A549 (cell line): ENCODE measurements around the gene CNIH1. TPM values are rescaled to one million over a fixed set of nuclear protein-coding genes. Genes with fewer than 3 reads are reported as not detected.
A peak's percentile ranks its signal among the peaks of the same experiment; 100 is the strongest.

Experiments
- ATAC-seq, 2 experiments: fragments of 200-7000 bp in 1 of 2; fragments of >200 bp in 1 of 2; cut with Nextera tagmentation in 1 of 2; cut with Tn5 transposase in 1 of 2; 3 replicates each; pipeline versions ENCODE4 v1.8.0 to v1.9.1; 2018 to 2020; ENCODE audit warnings: mild to moderate bottlenecking in 1 of 2, moderate library complexity in 1 of 2
- CTCF ChIA-PET: fragments of 300-600 bp; sonication (Branson Sonifier 250); formaldehyde crosslinking; extraction: SDS; loops from one replicate; lab custom pipeline; 2021; ENCODE audit warnings: antibody characterized with exemption, inconsistent platforms; lab: Yijun Ruan, JAX
- POLR2A ChIA-PET: fragments of 350-600 bp; formaldehyde crosslinking; extraction: SDS; loops from one replicate; lab custom pipeline; 2021; ENCODE audit warnings: antibody characterized with exemption, inconsistent platforms; lab: Yijun Ruan, JAX
- DNase-seq, 2 experiments: peaks; one replicate each; pipeline versions ENCODE4 v3.0.0 to v3.0.0-alpha.2; 2011 to 2016; ENCODE audit warnings: low read depth in 1 of 2, low spot score in 1 of 2
- FAIRE-seq: peaks from 2 replicates; lab custom pipeline; 2011; peaks lifted over from hg19 to GRCh38; lab: Jason Lieb, UNC
- H3K27ac ChIP-seq, 2 experiments: fragments of >200 bp; sonication (Bioruptor Twin); formaldehyde crosslinking; 3 replicates each; pipeline ENCODE4 v1.5.1; 2016 to 2017
- H3K4me1 ChIP-seq: fragments of >200 bp; sonication (Bioruptor Twin); formaldehyde crosslinking; 3 replicates; pipeline ENCODE4 v1.6.1; 2016
- H3K4me2 ChIP-seq: fragments of >200 bp; sonication (Bioruptor Twin); formaldehyde crosslinking; 3 replicates; pipeline ENCODE4 v1.6.1; 2016
- H3K4me3 ChIP-seq: fragments of >200 bp; sonication (Bioruptor Twin); formaldehyde crosslinking; 3 replicates; pipeline ENCODE4 v1.5.1; 2016
- H3K9me3 ChIP-seq: fragments of >200 bp; sonication (Bioruptor Twin); formaldehyde crosslinking; 3 replicates; pipeline ENCODE4 v1.6.1; 2016
- BCL3 ChIP-seq: fragments of >200 bp; sonication (Bioruptor Twin); formaldehyde crosslinking; IDR thresholded peaks from 3 replicates; pipeline ENCODE4 v1.6.1; 2016
- CBX2 ChIP-seq: fragments of 200-600 bp; sonication (generic); IDR thresholded peaks from 2 replicates; pipeline ENCODE4 v1.6.1; 2016; ENCODE audit warnings: low read depth, mild to moderate bottlenecking, borderline replicate concordance
- CHD2 ChIP-seq: fragments of 150-350 bp; IDR thresholded peaks from 2 replicates; pipeline ENCODE4 v1.6.1; 2014; ENCODE audit warnings: low read length; ENCODE audit not compliant: partially characterized antibody
- EHF ChIP-seq: fragments of 250-450 bp; sonication (Bioruptor Pico); IDR thresholded peaks from 2 replicates; pipeline ENCODE4 v1.5.0; 2020; ENCODE audit warnings: mild to moderate bottlenecking
- EHMT2 ChIP-seq: fragments of 200-600 bp; sonication (generic); IDR thresholded peaks from 2 replicates; pipeline ENCODE4 v1.6.1; 2016; ENCODE audit warnings: antibody characterized with exemption, low read depth, mild to moderate bottlenecking, moderate library complexity
- EP300 ChIP-seq, 2 experiments: fragments of >200 bp; sonication (Bioruptor Twin); formaldehyde crosslinking; IDR thresholded peaks; 2 replicates in 1 of 2; 3 replicates in 1 of 2; pipeline ENCODE4 v1.6.1; 2016 to 2017
- FOSB ChIP-seq: fragments of 250-450 bp; sonication (Bioruptor Pico); IDR thresholded peaks from 2 replicates; pipeline ENCODE4 v1.5.0; 2020; ENCODE audit warnings: mild to moderate bottlenecking, moderate library complexity
- FOXS1 ChIP-seq: fragments of 250-450 bp; sonication (Bioruptor Pico); IDR thresholded peaks from 2 replicates; pipeline ENCODE4 v1.5.0; 2020; ENCODE audit warnings: mild to moderate bottlenecking, moderate library complexity
- HEYL ChIP-seq: fragments of 250-450 bp; sonication (Bioruptor Pico); IDR thresholded peaks from 2 replicates; pipeline ENCODE4 v1.8.0; 2021; ENCODE audit warnings: mild to moderate bottlenecking, moderate library complexity
- HOXB13 ChIP-seq: fragments of 250-450 bp; sonication (Bioruptor Pico); IDR thresholded peaks from 2 replicates; pipeline ENCODE4 v1.5.0; 2020; ENCODE audit warnings: low read depth, mild to moderate bottlenecking, moderate library complexity
- HOXB5 ChIP-seq: fragments of 250-450 bp; sonication (Bioruptor Pico); IDR thresholded peaks from 2 replicates; pipeline ENCODE4 v1.5.0; 2020; ENCODE audit warnings: mild to moderate bottlenecking, moderate library complexity
- KDM1A ChIP-seq: fragments of 200-600 bp; sonication (generic); IDR thresholded peaks from 2 replicates; pipeline ENCODE4 v1.6.1; 2016; ENCODE audit warnings: low read depth, mild to moderate bottlenecking
- KDM5A ChIP-seq: fragments of 200-600 bp; sonication (generic); IDR thresholded peaks from 2 replicates; pipeline ENCODE4 v1.6.1; 2016; ENCODE audit warnings: antibody characterized with exemption, mild to moderate bottlenecking
- MAFK ChIP-seq: fragments of 450-650 bp; IDR thresholded peaks from 2 replicates; pipeline ENCODE4 v1.6.1; 2014; ENCODE audit not compliant: partially characterized antibody
- NPAS2 ChIP-seq: fragments of 250-450 bp; sonication (Bioruptor Pico); IDR thresholded peaks from 2 replicates; pipeline ENCODE4 v1.8.0; 2022; ENCODE audit warnings: mild to moderate bottlenecking, moderate library complexity, borderline replicate concordance
- NR3C1 ChIP-seq: fragments of >200 bp; sonication (Bioruptor Twin); formaldehyde crosslinking; IDR thresholded peaks from 3 replicates; pipeline ENCODE4 v1.6.1; 2017
- PHF8 ChIP-seq: fragments of 200-600 bp; sonication (generic); IDR thresholded peaks from 2 replicates; pipeline ENCODE4 v1.6.1; 2016; ENCODE audit warnings: low read depth, mild to moderate bottlenecking, antibody characterized with exemption, moderate library complexity, borderline replicate concordance
- RAD21 ChIP-seq, 2 experiments: fragments of >200 bp in 1 of 2; sonication (Bioruptor Twin) in 1 of 2; formaldehyde crosslinking in 1 of 2; IDR thresholded peaks in 1 of 2; conservative IDR thresholded peaks in 1 of 2; 2 replicates in 1 of 2; 3 replicates in 1 of 2; pipeline ENCODE4 v1.6.1; 2012 to 2018; ENCODE audit warnings: inconsistent platforms in 1 of 2
- RARB ChIP-seq: fragments of 250-450 bp; sonication (Bioruptor Pico); IDR thresholded peaks from 2 replicates; pipeline ENCODE4 v1.8.0; 2021; ENCODE audit warnings: mild to moderate bottlenecking, moderate library complexity
- SMC3 ChIP-seq: fragments of >200 bp; sonication (Bioruptor Twin); formaldehyde crosslinking; IDR thresholded peaks from 3 replicates; pipeline ENCODE4 v1.6.1; 2018; ENCODE audit warnings: inconsistent platforms
- SREBF2 ChIP-seq: fragments of 450-650 bp; IDR thresholded peaks from 2 replicates; pipeline ENCODE4 v1.6.1; 2014; ENCODE audit warnings: mild to moderate bottlenecking, moderate library complexity
- TP53 ChIP-seq: fragments of 250-450 bp; sonication (Bioruptor Pico); IDR thresholded peaks from 2 replicates; pipeline ENCODE4 v1.5.0; 2021; ENCODE audit warnings: mild to moderate bottlenecking, moderate library complexity
- ZFP36 ChIP-seq: fragments of 450-650 bp; IDR thresholded peaks from 2 replicates; pipeline ENCODE4 v1.6.1; 2014; ENCODE audit warnings: borderline replicate concordance; ENCODE audit not compliant: partially characterized antibody
- ZSCAN20 ChIP-seq: fragments of 250-450 bp; sonication (Bioruptor Pico); IDR thresholded peaks from 2 replicates; pipeline ENCODE4 v1.8.0; 2022; ENCODE audit warnings: mild to moderate bottlenecking, moderate library complexity
- WGBS: methylation state at CpG from one replicate; pipeline ENCODE4 v1.1.6; 2017; ENCODE audit errors: missing lambda C conversion rate; 5-methylcytosine and 5-hydroxymethylcytosine counted together
- polyA plus RNA-seq, 4 experiments: library from polyadenylated mRNA; depleted of rRNA in 3 of 4; stranded (reverse); fragments of >200 nt; fragmentation: RNase III in 1 of 4; extraction: RNeasy Plus Mini Kit Qiagen cat#74134 plus additional on column Dnase treatment in 1 of 4; gene quantifications; 2 replicates in 3 of 4; 3 replicates in 1 of 4; pipeline ENCODE4 v1.2.3, GENCODE V29; 2011 to 2017
- TF ChIP-seq, protein P1 (sequence below): fragments of >200 bp; sonication (Bioruptor Twin); formaldehyde crosslinking; IDR thresholded peaks from 2 replicates; pipeline ENCODE4 v1.6.1; 2016
- TF ChIP-seq, protein P2 (sequence below): fragments of 200-600 bp; sonication (generic); IDR thresholded peaks from 2 replicates; pipeline ENCODE4 v1.6.1; 2016; ENCODE audit warnings: antibody characterized with exemption, mild to moderate bottlenecking, moderate library complexity

CNIH1 gene
- polyA plus RNA-seq, 2 of the 4 experiments (the other 2 are of a cell fraction): 337 to 411 TPM

- DNase-seq (no peak), FAIRE-seq (no peak), ATAC-seq (no peak)
- TF ChIP-seq KDM5A (no peak), MAFK (peak; percentile 69)
- ChIA-PET POLR2A (no interaction called here), CTCF (no interaction called here)
- Histone ChIP-seq H3K4me1 (peaks cover 9% of the 10 kb centered on the region), H3K4me3 (no peak overlapping the region), H3K27ac (no peak overlapping the region), H3K4me2 (no peak overlapping the region), H3K9me3 (no peaks in the 10 kb centered on the region)
- 86% methylated on average over 4 of the region's 4 CpGs for WGBS
These were observed 34.2 kb upstream of the CNIH1 start for GRCh38 chr14:54475187-54475899.

- Histone ChIP-seq H3K27ac (no peak overlapping the region), H3K9me3 (no peaks in the 10 kb centered on the region), H3K4me3 (no peak overlapping the region), H3K4me1 (peaks cover 11% of the 10 kb centered on the region), H3K4me2 (no peak overlapping the region)
- TF ChIP-seq HEYL (CRISPR knock-in tag) (no peak), HOXB5 (CRISPR knock-in tag) (no peak), CBX2 (no peak), ZSCAN20 (CRISPR knock-in tag) (no peak), SREBF2 (no peak), PHF8 (no peak), EHF (no peak), NPAS2 (CRISPR knock-in tag) (no peak), HOXB13 (CRISPR knock-in tag) (no peak), RAD21 (conservative IDR thresholded peaks at IDR 0.05 in 1 of 2, IDR thresholded peaks at IDR 0.05 in 1 of 2) (no peak), BCL3 (no peak), KDM1A (no peak), EP300 (IDR thresholded peaks at IDR 0.05) (no peak), FOXS1 (no peak)
- TF ChIP-seq, protein P1, sequence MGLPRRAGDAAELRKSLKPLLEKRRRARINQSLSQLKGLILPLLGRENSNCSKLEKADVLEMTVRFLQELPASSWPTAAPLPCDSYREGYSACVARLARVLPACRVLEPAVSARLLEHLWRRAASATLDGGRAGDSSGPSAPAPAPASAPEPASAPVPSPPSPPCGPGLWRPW: no peak
- ATAC-seq (no peak), FAIRE-seq (no peak), DNase-seq (no peak)
- ChIA-PET CTCF (interaction anchor here (2.3 kb wide), 1 partner anchor 32 kb away, joined by 7 read pairs; no protein-coding TSS in a partner anchor), POLR2A (interaction anchor here (0.5 to 1.3 kb wide), 2 partner anchors 27 to 35 kb away, joined by 3 read pairs; no protein-coding TSS in a partner anchor)
- WGBS: 94% methylated on average over 2 of the region's 2 CpGs
These were observed 33.1 kb upstream of the CNIH1 start for GRCh38 chr14:54474232-54474793.

DNA sequence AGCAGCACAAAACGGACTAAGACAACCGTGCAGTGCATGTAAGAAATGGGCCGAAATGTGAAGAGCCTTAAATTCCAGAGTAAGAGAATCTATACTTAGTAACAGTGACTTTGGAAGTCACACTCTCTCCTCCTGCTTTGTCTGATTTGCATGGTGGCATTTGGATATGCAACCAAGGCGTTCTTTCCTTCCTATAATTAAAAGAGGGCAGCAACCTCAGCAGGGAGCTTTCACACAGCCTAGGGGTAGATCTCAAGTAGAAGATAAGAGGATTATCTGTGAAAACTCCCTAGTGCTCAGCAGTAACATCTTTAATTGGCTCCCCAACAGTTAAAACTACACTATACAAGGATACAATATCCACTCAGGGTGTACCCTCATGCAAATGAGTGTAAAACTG is 31.1 kb upstream of the CNIH1 start:
- ChIA-PET CTCF (interaction anchor here (1.9 to 2.3 kb wide), 2 partner anchors 30 to 32 kb away, joined by 6 to 7 read pairs; partner anchors contain the start of gene CNIH1), POLR2A (no interaction called here)
- Histone ChIP-seq H3K4me2 (no peak overlapping the region), H3K9me3 (peaks cover 7% of the 10 kb centered on the region), H3K4me1 (peaks cover 11% of the 10 kb centered on the region), H3K27ac (no peak overlapping the region), H3K4me3 (no peak overlapping the region)
- 92% methylated on average over 4 of the region's 4 CpGs for WGBS
- TF ChIP-seq TP53 (no peak), NR3C1 (no peak), HOXB13 (CRISPR knock-in tag) (no peak), EHMT2 (no peak), FOXS1 (no peak), ZFP36 (no peak), FOSB (CRISPR knock-in tag) (no peak), CHD2 (no peak), KDM1A (no peak), RARB (CRISPR knock-in tag) (no peak), SMC3 (no peak)
- TF ChIP-seq, protein P1: no peak
- TF ChIP-seq, protein P2, sequence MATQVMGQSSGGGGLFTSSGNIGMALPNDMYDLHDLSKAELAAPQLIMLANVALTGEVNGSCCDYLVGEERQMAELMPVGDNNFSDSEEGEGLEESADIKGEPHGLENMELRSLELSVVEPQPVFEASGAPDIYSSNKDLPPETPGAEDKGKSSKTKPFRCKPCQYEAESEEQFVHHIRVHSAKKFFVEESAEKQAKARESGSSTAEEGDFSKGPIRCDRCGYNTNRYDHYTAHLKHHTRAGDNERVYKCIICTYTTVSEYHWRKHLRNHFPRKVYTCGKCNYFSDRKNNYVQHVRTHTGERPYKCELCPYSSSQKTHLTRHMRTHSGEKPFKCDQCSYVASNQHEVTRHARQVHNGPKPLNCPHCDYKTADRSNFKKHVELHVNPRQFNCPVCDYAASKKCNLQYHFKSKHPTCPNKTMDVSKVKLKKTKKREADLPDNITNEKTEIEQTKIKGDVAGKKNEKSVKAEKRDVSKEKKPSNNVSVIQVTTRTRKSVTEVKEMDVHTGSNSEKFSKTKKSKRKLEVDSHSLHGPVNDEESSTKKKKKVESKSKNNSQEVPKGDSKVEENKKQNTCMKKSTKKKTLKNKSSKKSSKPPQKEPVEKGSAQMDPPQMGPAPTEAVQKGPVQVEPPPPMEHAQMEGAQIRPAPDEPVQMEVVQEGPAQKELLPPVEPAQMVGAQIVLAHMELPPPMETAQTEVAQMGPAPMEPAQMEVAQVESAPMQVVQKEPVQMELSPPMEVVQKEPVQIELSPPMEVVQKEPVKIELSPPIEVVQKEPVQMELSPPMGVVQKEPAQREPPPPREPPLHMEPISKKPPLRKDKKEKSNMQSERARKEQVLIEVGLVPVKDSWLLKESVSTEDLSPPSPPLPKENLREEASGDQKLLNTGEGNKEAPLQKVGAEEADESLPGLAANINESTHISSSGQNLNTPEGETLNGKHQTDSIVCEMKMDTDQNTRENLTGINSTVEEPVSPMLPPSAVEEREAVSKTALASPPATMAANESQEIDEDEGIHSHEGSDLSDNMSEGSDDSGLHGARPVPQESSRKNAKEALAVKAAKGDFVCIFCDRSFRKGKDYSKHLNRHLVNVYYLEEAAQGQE: no peak
- no peak for DNase-seq
- peak in 1 of 2 experiments; percentile 15; a peak in 2 of 6 replicates for ATAC-seq
- FAIRE-seq: no peak
